ENCODE data around the gene VPS8. TPM values are rescaled to one million over a fixed set of nuclear protein-coding genes. Genes with fewer than 3 reads are reported as not detected.
A peak's percentile ranks its signal among the peaks of the same experiment; 100 is the strongest.

Gene VPS8
- total and polyA plus RNA-seq, 4 donors, result 4.2 to 34.9 (median 22.9) TPM

GRCh38 chr3:185030399-185030798 is 218.4 kb downstream of the VPS8 start:
- H3K36me3 ChIP-seq (ENCODE audit: control insufficient read depth in 4 of 4, insufficient read depth in 3 of 4, low read depth in 1 of 4, low read length in 3 of 4), result peaks cover 0 to 3% (median 1%) of the 10 kb centered on the region in 4 donors
- H3K4me3 ChIP-seq (ENCODE audit: low read depth in 1 of 3, low read length in 3 of 3), result no peak overlapping the region
- H3K27ac ChIP-seq (ENCODE audit: low read depth in 1 of 2, low read length in 2 of 2), result no peak overlapping the region
- TF ChIP-seq RXRA (IDR thresholded peaks at IDR 0.05), result peak in 1 of 2 donors; percentile 25
- no peak for TF ChIP-seq REST (IDR thresholded peaks at IDR 0.05)
- peak; percentile 72 to 78 for TF ChIP-seq HNF4A (conservative IDR thresholded peaks at IDR 0.05)
- TF ChIP-seq YY1 (IDR thresholded peaks at IDR 0.05), result no peak
- no peak for TF ChIP-seq FOXA1 (IDR thresholded peaks at IDR 0.05)
- no peak for TF ChIP-seq JUND (IDR thresholded peaks at IDR 0.05)
- TF ChIP-seq, protein P1, sequence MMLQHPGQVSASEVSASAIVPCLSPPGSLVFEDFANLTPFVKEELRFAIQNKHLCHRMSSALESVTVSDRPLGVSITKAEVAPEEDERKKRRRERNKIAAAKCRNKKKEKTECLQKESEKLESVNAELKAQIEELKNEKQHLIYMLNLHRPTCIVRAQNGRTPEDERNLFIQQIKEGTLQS (IDR thresholded peaks at IDR 0.05), result no peak
- TF ChIP-seq, protein P2, sequence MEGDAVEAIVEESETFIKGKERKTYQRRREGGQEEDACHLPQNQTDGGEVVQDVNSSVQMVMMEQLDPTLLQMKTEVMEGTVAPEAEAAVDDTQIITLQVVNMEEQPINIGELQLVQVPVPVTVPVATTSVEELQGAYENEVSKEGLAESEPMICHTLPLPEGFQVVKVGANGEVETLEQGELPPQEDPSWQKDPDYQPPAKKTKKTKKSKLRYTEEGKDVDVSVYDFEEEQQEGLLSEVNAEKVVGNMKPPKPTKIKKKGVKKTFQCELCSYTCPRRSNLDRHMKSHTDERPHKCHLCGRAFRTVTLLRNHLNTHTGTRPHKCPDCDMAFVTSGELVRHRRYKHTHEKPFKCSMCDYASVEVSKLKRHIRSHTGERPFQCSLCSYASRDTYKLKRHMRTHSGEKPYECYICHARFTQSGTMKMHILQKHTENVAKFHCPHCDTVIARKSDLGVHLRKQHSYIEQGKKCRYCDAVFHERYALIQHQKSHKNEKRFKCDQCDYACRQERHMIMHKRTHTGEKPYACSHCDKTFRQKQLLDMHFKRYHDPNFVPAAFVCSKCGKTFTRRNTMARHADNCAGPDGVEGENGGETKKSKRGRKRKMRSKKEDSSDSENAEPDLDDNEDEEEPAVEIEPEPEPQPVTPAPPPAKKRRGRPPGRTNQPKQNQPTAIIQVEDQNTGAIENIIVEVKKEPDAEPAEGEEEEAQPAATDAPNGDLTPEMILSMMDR (IDR thresholded peaks at IDR 0.05; ENCODE audit: low read depth, low read length, missing input control), result no peak
- no peak for TF ChIP-seq ZBTB33 (IDR thresholded peaks at IDR 0.05)
- TF ChIP-seq RAD21 (IDR thresholded peaks at IDR 0.05), result no peak
- TF ChIP-seq SP1 (IDR thresholded peaks at IDR 0.05), result no peak
- peak; percentile 36 for TF ChIP-seq HNF4G (IDR thresholded peaks at IDR 0.05)
- TF ChIP-seq EGR1 (IDR thresholded peaks at IDR 0.05; ENCODE audit: low read depth in 2 of 2), result no peak
- no peak for TF ChIP-seq FOXA2 (IDR thresholded peaks at IDR 0.05)
- TF ChIP-seq MAX (IDR thresholded peaks at IDR 0.05), result no peak
- no peak for TF ChIP-seq TAF1 (conservative IDR thresholded peaks at IDR 0.05)
- TF ChIP-seq NR2F2 (IDR thresholded peaks at IDR 0.05), result no peak
- H3K9ac ChIP-seq (ENCODE audit: low read depth in 1 of 2, low read length in 2 of 2), result no peak overlapping the region
- no peaks in the 10 kb centered on the region for H3K9me3 ChIP-seq (ENCODE audit: control insufficient read depth in 4 of 4, low read length in 3 of 4)
- no peak for DNase-seq (ENCODE audit: low spot score)
- WGBS, result 71% methylated on average over 3 of the region's 3 CpGs
- no peaks in the 10 kb centered on the region for H3K27me3 ChIP-seq (ENCODE audit: control insufficient read depth in 4 of 4, insufficient read depth in 4 of 4, low read length in 3 of 4)
- peaks cover 0 to 5% (median 0%) of the 10 kb centered on the region in 4 donors for H3K4me1 ChIP-seq (ENCODE audit: control insufficient read depth in 4 of 4, insufficient read depth in 4 of 4, low read length in 3 of 4)

DNA sequence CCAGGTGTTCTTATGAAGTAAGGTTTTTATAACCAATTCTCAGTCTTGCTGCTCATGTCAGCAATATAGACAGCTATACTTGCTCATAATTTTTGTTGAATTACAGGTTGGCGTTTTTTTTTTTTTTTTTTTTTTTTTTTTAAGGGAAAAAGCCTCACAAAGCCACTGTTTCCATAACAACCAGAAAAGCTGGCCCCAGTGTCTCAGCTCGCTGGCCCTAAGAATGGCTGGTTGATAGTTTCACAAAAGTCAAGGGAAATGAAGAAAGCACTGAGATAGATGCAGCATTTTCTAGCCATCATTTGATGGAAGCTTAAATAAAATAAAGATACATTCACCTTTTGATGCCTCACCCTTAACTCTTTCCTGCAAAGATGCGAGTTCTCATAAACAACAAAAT is 219.0 kb downstream of the VPS8 start:
- peaks cover 0 to 5% (median 0%) of the 10 kb centered on the region in 4 donors for H3K4me1 ChIP-seq (ENCODE audit: control insufficient read depth in 4 of 4, insufficient read depth in 4 of 4, low read length in 3 of 4)
- H3K4me3 ChIP-seq (ENCODE audit: low read depth in 1 of 3, low read length in 3 of 3), result no peak overlapping the region
- no peak for DNase-seq (ENCODE audit: low spot score)
- 95% methylated on average over 3 of the region's 3 CpGs for WGBS
- H3K27ac ChIP-seq (ENCODE audit: low read depth in 1 of 2, low read length in 2 of 2), result no peak overlapping the region
- H3K9ac ChIP-seq (ENCODE audit: low read depth in 1 of 2, low read length in 2 of 2), result no peak overlapping the region
- no peaks in the 10 kb centered on the region for H3K9me3 ChIP-seq (ENCODE audit: control insufficient read depth in 4 of 4, low read length in 3 of 4)
- H3K36me3 ChIP-seq (ENCODE audit: control insufficient read depth in 4 of 4, insufficient read depth in 3 of 4, low read depth in 1 of 4, low read length in 3 of 4), result peaks cover 0 to 3% (median 0%) of the 10 kb centered on the region in 4 donors
- TF ChIP-seq SP1 (IDR thresholded peaks at IDR 0.05) (no peak), HNF4G (IDR thresholded peaks at IDR 0.05) (no peak), REST (IDR thresholded peaks at IDR 0.05) (no peak), ZBTB33 (IDR thresholded peaks at IDR 0.05) (no peak), MAX (IDR thresholded peaks at IDR 0.05) (no peak)
- TF ChIP-seq, protein P1 (IDR thresholded peaks at IDR 0.05), result no peak
- H3K27me3 ChIP-seq (ENCODE audit: control insufficient read depth in 4 of 4, insufficient read depth in 4 of 4, low read length in 3 of 4), result no peaks in the 10 kb centered on the region

Data from liver (tissue), 9 donors.